HG02981 (cell line): ENCODE results near the gene AVPR2.

Source experiments
- ATAC-seq: cut with Tn5 transposase; IDR thresholded peaks from one replicate; pipeline ENCODE4 v1.9.1; 2021; ENCODE audit warnings: mild to moderate bottlenecking, moderate library complexity; ENCODE audit not compliant: unreplicated experiment

The AVPR2 gene

DNA sequence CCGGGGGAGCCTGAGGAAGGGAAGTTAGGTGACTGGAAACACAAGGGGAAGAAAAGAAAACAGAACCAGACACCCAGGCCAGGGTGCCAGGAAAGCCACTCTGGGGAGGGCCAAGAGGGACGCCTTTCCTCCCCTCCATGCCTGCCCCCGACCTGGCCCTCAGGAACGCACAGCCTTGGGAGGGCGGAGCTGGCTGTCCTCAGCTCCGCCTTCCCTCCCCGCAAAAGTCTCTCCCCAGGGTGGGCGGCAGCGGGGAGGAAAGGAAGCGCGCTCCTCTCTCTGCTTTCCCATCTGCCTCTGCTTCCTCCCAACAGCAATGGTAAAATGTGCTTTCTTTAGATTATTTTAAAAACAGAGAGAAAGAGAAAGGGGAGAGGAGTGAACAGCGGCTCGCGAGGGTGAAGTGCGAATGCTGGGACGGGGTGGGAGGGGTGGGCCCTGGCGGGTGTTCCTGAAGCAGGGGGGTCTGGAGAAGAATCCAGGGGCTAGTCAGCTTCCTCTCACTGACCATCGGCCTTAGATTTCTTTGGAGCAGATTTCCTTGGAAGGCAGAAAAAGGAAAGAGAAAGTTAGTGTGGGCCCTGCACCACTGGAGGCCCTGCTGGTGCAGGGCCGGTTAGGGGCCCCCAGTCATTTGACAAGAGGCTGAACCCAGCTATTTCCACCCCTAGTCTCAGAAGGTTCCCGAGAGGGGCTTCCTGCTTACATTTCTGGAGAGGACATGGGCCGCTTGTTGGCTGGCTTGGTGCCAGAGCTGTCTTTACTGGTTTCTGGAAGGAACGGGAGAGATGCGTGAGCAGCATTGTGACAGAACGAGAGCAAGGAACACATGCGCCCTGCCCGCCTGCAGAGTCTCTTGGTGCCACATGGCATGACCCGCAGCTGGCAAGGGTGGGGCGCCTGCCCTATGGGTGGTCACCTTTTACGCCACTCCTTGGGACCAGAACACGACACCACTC lies 44.7 kb downstream of the AVPR2 start:
- ATAC-seq: no peak

DNA sequence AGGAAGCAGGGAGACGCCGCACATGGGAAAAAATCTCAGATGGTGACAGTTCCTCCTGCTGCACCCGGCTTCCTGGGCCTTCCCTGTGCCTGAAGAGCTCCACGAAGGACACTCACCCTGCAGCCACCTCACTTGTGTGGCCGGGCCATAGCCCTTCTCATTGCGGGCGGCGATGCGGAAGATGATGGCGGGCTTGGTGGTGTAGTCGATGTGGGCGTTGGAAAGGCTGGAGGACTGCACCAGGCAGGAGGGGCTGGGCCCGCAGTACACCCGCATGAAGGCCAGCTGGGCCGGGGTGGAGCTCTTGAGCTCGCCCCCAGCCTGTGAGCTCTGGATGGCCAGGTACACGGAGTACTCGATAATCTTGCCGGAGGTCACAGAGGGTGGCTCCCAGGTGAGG lies 45.7 kb downstream of the AVPR2 start:
- ATAC-seq: no peak

DNA sequence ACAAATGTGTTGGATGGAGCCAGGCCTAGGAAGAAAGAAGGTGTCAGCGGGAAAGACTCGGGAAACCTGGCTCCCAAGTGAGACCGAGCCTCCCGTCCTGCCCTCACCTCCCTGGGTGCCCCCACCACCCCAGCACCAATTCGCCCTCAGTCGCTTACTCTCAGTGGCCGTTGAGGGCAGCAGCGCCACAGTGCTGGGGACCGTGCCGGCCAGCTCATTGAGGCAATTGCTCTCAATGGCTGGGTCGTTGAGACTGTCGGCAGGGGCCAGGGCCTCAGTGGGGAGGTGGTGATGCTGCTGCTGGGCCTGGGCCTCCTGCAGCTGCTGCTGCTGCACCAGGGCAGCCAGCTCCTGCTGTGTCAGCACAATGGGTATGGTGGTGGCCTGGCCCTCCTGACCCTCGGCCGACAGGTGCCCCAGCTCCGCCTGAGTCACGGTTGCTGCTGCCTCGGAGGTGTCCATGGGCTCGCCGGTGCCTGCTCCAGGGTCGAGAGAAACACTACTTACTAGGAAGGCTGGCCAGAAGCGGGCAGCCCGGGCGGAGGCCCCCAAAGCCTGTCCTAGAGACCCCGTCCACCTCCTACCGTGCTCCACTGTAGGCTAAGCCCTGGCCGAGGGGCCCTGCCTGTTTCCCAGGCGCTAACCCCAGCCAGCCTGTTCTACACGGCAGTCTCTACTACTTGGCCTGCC lies 47.4 kb downstream of the AVPR2 start:
- no peak for ATAC-seq

DNA sequence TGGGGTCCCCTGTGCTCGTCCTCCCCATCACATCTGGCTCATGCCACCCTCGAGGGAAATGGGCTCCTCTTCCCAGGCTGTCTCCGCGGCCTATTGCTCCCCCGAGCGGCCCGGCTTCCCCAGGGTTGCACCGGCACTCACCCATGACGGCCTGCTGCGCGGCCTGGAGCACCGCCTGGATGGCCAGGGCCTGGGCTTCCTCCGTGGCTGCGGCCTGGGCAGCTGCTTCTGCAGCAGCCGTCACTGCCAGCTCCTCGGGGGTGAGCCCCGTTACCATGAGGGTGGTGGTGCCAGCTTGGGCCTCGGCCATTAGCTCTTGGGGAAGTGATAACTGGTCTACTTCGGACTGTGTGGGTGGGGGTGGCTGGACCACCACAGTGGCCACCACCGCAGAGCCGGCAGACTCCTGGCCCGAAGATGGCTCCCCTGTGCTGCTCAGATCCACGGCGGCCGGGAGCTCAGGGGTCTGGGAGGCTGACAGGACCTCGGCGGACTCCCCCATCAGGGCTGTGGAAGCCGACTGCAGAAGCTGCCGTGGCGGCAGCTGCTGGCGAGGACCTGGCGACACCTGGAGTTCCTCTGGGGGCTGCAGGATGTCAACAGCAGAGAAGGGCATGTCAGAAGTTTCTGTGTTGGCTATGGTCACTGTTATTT lies 48.0 kb downstream of the AVPR2 start:
- no peak for ATAC-seq

DNA sequence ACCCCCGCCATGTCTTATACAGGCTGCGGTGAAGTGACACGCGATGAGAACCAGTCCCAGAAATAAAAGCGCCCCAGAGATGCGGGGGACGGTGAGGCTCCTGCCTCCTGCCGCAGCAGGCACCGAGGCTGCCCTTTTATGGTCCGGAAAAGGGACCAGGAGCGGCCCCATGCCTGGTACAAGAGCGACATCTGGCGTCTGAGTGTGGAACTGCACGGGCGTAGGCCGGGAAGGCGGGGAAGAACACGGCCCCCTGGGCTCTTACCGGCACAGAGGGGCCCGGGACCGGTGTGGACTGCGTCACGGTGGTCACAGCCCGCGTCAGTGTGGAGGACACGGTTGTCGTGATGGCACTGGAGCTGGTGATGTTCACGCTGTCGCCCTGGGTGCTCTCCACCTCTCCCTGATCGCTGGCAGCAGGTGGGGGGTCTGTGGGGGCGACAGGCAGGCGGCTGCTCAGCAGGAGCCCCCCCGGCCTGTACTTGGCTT lies 48.9 kb downstream of the AVPR2 start:
- no peak for ATAC-seq

DNA sequence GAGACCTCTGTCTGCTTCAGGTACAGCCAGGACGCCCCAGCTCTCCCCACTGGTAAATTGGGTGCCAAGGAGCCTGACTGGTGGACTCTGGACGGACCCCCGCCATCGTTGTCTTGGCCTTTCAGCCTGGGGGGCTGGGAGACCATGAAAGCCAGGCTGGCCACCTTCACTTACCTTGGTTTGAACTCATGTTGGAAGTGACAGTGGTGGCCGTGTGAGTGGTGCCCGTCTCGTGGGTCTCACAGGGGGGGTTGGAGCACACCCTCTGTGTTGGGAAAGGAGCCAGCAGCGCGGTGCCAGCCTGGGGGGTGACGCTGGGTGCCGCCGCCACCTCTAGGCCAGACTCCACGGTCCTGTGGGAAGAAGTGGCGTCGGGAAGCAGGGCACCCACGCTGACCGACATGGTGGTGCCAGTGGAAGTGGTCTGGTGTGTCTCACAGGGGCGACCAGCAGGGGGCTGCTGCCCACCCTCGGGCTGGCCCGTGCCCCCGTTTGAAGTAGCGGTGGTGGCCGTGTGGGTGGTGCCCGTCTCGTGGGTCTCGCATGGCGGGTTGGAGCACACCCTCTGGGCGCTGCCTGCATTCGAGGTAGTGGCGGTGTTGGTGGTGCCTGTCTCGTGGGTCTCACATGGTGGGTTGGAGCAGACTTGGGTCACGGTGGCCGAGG lies 49.6 kb downstream of the AVPR2 start:
- ATAC-seq: no peak

DNA sequence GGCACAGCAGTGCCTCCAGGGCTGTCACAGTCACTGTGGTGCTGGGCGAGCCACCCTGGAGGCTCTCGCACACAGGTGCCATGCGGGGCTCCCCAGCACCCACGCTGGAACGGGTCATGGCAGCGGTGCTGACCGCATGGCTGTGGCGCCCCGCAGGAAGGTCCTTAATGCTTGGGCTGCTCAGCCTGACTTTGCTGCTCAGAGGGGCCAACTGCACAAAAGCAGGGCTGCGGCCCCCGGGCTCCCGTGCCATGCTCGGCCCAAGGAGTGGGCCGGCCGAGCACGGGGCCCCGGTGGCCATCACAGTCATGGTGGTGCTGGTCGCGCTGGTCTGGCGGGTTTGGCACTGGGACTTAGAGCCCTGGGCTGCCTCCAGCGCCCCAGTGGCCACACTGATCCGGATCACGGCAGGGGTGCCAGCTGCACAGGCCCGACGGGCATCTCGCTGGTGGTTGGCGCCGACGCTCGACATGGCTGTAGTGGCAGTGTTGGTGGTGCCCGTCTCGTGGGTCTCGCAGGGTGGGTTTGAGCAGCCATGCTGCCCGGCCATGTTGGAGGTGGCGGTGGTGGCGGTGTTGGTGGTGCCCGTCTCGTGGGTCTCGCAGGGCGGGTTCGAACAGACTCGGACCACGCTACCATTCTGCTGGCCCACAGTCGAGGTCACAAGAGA lies 50.2 kb downstream of the AVPR2 start:
- no peak for ATAC-seq

DNA sequence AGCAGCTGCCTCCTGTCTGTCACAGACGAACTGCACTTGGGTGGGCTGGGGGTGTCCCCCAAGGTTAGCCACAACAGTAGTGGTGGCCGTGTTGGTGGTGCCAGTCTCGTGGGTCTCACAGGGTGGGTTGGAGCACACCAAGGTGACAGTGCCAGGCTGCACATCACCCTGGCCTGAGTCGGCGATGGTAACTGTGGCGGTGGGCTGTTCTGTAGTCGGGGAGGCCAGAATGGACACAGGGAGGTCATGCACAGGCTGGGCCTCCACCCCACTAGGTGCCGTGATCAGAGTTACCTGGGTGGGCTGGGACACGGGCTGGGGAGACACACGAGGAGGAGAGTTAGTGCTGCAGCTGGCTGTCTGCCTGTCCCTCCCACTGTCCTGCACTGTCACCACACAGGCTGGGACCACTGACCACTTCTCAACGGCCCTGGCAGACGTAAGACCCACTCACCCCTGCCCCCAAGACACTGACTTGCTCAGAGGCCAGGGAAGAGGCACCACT lies 50.8 kb downstream of the AVPR2 start:
- no peak for ATAC-seq

DNA sequence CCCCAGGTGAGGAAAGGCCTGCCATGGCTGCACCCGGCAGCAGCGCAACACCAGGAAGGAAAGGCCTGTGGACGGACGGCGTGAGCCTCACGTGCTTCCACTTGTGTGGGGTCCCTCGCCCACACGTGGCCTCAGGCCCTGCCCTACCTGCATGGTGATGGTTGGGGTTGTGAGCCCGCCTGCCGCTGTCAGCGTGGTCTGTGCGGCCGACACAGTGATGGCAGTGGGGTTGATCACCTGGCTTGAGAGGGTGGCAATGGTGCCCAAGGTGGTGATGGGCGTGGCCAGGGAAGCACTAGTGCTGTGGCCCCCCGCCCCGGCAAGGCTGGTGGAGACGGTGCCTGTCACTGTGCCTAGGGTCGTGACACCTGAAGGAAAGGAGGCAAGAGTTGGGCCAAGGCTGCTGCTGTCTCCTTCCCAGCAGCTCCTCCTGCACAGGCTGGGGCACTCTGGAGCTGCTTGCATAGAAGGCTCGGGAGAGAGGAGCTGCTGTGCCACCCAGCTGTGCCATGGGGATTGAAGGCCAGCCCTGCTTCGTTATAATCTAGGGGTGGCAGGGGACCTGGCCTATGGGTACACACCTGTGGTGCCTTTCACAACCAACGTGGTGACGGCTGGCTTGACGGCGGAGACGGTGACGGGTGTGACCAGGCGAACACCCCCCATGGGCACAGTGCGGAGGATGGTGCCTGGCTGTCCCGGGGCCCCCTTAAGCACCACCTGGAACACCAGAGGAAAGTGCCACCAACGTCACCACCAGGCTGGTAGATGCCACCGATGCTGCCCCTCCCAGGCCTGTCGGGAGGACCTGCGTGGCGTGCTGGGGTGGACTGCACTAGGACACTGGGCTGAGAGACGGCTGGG lies 51.8 kb downstream of the AVPR2 start:
- ATAC-seq: no peak
